ENCODE measurements around the gene TMEM232. TPM values are rescaled to one million over a fixed set of nuclear protein-coding genes. Genes with fewer than 3 reads are reported as not detected.
"Not testable (repeated sequence)": the region's sequence is repeated elsewhere in the genome, so short reads cannot be mapped to it uniquely, and the experiment has no call there.

TMEM232 gene
- total and polyA plus RNA-seq, 8 donors = 2.4 to 8.4 (median 5.2) TPM

DNA sequence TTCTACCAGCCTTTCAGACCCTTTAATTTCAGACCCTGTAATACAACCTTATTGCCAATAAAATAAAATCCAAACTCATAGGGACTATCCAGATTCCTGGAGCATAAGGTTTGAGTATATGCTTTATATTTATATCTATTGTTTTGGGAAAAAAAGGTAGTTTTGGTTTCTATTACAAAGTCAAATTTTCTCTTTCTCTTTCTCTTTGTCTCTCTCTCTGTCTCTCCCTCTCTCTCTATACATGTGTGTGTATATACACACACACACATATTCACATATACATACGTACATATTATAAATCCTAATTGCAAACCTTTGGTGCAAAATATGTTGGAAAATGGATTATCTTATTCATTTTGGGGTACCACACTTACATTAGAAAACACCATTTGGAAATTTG is 39.0 kb downstream of the TMEM232 start:
- ATAC-seq = no peak
- no peak for TF ChIP-seq CTCF (IDR thresholded peaks at IDR 0.05)
- intact Hi-C loops (cut with DNase I) = no loop called here
- no peaks in the 10 kb centered on the region for H3K36me3 ChIP-seq
- no peak overlapping the region for H3K4me3 ChIP-seq
- H3K4me1 ChIP-seq = no peaks in the 10 kb centered on the region
- peaks cover 0 to 9% of the 10 kb centered on the region in 2 donors for H3K9me3 ChIP-seq
- no peaks in the 10 kb centered on the region for H3K27me3 ChIP-seq
- no peak overlapping the region for H3K27ac ChIP-seq
- DNase-seq = no peak

- Histone ChIP-seq H3K36me3 (no peaks in the 10 kb centered on the region), H3K27me3 (no peaks in the 10 kb centered on the region), H3K4me1 (no peaks in the 10 kb centered on the region), H3K4me3 (no peak overlapping the region), H3K9me3 (peaks cover 0 to 9% of the 10 kb centered on the region in 2 donors), H3K27ac (no peak overlapping the region)
- intact Hi-C loops (cut with DNase I) = no loop called here
- DNase-seq = no peak
- ATAC-seq = no peak
- TF ChIP-seq CTCF (IDR thresholded peaks at IDR 0.05) = no peak
Observed at GRCh38 chr5:110686270-110686669, 40.2 kb downstream of the TMEM232 start.

DNA sequence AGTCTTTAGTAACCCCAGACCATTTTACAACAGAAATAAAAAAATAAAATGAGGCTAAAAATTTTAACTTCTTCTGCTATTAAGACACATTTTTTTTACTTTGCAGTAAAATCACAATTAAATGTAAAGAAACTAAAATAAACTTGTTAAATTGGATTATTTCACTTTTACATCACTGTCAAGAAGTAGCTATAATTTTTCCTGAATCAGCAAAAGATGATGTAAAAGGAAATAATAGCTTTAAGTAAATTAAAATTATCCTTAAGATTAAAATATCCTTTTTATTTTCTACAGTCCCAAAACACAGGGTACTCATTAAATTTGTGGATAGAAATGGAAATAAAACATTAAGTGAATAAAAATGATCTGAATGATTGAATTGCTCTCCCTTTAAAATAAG is 44.5 kb downstream of the TMEM232 start:
- Histone ChIP-seq H3K4me3 (no peak overlapping the region), H3K36me3 (no peaks in the 10 kb centered on the region), H3K4me1 (no peaks in the 10 kb centered on the region), H3K9me3 (no peaks in the 10 kb centered on the region), H3K27ac (no peak overlapping the region), H3K27me3 (no peaks in the 10 kb centered on the region)
- no peak for TF ChIP-seq CTCF (IDR thresholded peaks at IDR 0.05)
- ATAC-seq (no peak), DNase-seq (no peak)
- intact Hi-C loops (cut with DNase I) = no loop called here

DNA sequence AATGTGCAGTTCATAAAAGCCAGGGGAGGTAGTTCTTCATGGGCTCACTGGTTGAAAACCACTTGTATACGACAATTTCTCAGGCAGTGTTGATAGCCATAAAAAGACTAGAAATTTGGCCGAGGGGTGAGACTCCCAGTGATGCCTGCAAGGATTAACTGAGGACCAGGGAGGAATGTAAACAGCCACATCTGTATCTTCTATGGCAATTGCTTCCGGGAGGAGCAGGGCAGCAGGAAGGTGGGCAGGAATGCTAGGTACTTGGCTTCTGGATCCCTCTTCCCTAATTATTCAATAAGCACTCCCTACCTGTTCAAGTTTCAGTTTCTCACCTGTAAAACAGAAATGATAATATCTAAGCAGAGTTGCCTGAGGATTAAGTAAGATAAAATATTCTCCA is 45.4 kb downstream of the TMEM232 start:
- Histone ChIP-seq H3K36me3 (no peaks in the 10 kb centered on the region), H3K27me3 (no peaks in the 10 kb centered on the region)

DNA sequence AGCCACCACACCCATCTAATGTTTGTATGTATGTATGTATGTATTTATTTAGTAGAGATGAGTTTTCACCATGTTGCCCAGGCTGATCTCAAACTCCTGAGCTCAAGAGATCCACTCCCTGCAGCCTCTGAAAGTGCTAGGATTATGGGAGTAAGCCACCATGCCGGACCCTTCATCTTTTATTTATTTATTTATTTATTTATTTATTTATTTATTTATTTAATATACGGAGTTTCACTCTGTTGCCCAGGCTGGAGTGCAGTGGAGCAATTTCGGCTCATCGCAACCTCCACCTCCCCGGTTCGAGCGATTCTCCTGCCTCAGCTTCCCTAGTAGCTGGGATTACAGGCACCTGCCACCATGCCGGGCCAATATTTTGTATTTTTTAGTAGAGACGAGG is 49.9 kb downstream of the TMEM232 start:
- ATAC-seq; H3K27ac ChIP-seq; H3K27me3 ChIP-seq; DNase-seq; H3K4me1 ChIP-seq; H3K36me3 ChIP-seq; H3K4me3 ChIP-seq; H3K9me3 ChIP-seq; intact Hi-C loops (cut with DNase I): not testable (repeated sequence)

More for the DNA sequence above, 45.4 kb downstream of the TMEM232 start:
- H3K4me1 ChIP-seq = no peaks in the 10 kb centered on the region
- DNase-seq (no peak), ATAC-seq (no peak)
- H3K9me3 ChIP-seq = no peaks in the 10 kb centered on the region
- no peak overlapping the region for H3K27ac ChIP-seq
- H3K4me3 ChIP-seq = no peak overlapping the region
- intact Hi-C loops (cut with DNase I) = no loop called here
- TF ChIP-seq CTCF (IDR thresholded peaks at IDR 0.05) = no peak

GRCh38 chr5:110665184-110665726 is 61.2 kb downstream of the TMEM232 start:
- ATAC-seq (no peak), DNase-seq (no peak)
- H3K36me3 ChIP-seq = no peaks in the 10 kb centered on the region
- H3K27ac ChIP-seq = no peak overlapping the region
- no peak for TF ChIP-seq CTCF (IDR thresholded peaks at IDR 0.05)
- no peaks in the 10 kb centered on the region for H3K27me3 ChIP-seq
- intact Hi-C loops (cut with DNase I) = no loop called here
- no peaks in the 10 kb centered on the region for H3K4me1 ChIP-seq
- no peak overlapping the region for H3K4me3 ChIP-seq
- no peaks in the 10 kb centered on the region for H3K9me3 ChIP-seq

All from left lung (tissue), 10 donors.